Right renal pelvis (tissue), 4 donors: Measurements from ENCODE around the gene RIPPLY2. TPM values are rescaled to one million over a fixed set of nuclear protein-coding genes. Genes with fewer than 3 reads are reported as not detected.

ENCODE experiments used
- DNase-seq, 4 donors: peaks; one replicate each; pipeline ENCODE4 v3.0.0-alpha.2; 2013; ENCODE audit warnings: low read depth in 4 of 4, low spot score in 3 of 4, missing footprints in 1 of 4
- polyA plus RNA-seq, 4 donors: library from polyadenylated mRNA; unstranded; fragments of 120-200 nt; gene quantifications; one replicate each; pipeline ENCODE4 v1.2.1, GENCODE V29; 2013; ENCODE audit not compliant: insufficient read length in 4 of 4

Gene RIPPLY2
- polyA plus RNA-seq, 4 donors, result 0.05 TPM; not detected in 3

- peak; percentile 91 to 94 (median 94) for DNase-seq
Observed at GRCh38 chr6:83859410-83860358, 6.5 kb downstream of the RIPPLY2 start, which contains the start of gene CYB5R4. Gene CYB5R4, plus strand, starts transcription at chr6:83859689. Its CDS starts 94 bp downstream, at chr6:83859783.

GRCh38 chr6:83860359-83860755 is 7.2 kb downstream of the RIPPLY2 start:
- DNase-seq, result no peak

GRCh38 chr6:83860782-83861495 is 7.8 kb downstream of the RIPPLY2 start:
- DNase-seq, result no peak

GRCh38 chr6:83862776-83863471 is 9.8 kb downstream of the RIPPLY2 start:
- no peak for DNase-seq

- no peak for DNase-seq
Observed at GRCh38 chr6:83867043-83867442, 13.9 kb downstream of the RIPPLY2 start.

- DNase-seq, result no peak
Observed at GRCh38 chr6:83867527-83868161, 14.5 kb downstream of the RIPPLY2 start.

- no peak for DNase-seq
Observed at GRCh38 chr6:83868639-83869038, 15.5 kb downstream of the RIPPLY2 start.

GRCh38 chr6:83870649-83871048 is 17.5 kb downstream of the RIPPLY2 start:
- no peak for DNase-seq

- DNase-seq, result no peak
Observed at GRCh38 chr6:83872386-83873118, 19.4 kb downstream of the RIPPLY2 start.

GRCh38 chr6:83873869-83874268 is 20.7 kb downstream of the RIPPLY2 start:
- DNase-seq, result no peak

- DNase-seq, result no peak
Observed at GRCh38 chr6:83875843-83876242, 22.7 kb downstream of the RIPPLY2 start.

- no peak for DNase-seq
Observed at GRCh38 chr6:83878902-83879644, 25.9 kb downstream of the RIPPLY2 start.

- no peak for DNase-seq
Observed at GRCh38 chr6:83879746-83880145, 26.6 kb downstream of the RIPPLY2 start.

GRCh38 chr6:83883240-83883639 is 30.1 kb downstream of the RIPPLY2 start:
- DNase-seq, result no peak

GRCh38 chr6:83884523-83884922 is 31.4 kb downstream of the RIPPLY2 start:
- DNase-seq, result peak in 3 of 4 donors; percentile 11 to 29 (median 25)

- no peak for DNase-seq
Observed at GRCh38 chr6:83885984-83886383, 32.8 kb downstream of the RIPPLY2 start.

GRCh38 chr6:83889621-83890020 is 36.5 kb downstream of the RIPPLY2 start:
- DNase-seq, result no peak

GRCh38 chr6:83890520-83890919 is 37.4 kb downstream of the RIPPLY2 start:
- DNase-seq, result no peak

GRCh38 chr6:83891586-83891985 is 38.4 kb downstream of the RIPPLY2 start:
- DNase-seq, result no peak
